B cell (primary cell): Measurements from ENCODE around the gene CIAO2B. TPM values are rescaled to one million over a fixed set of nuclear protein-coding genes. Genes with fewer than 3 reads are reported as not detected.

Experiments used
- ATAC-seq: fragments of 200-7000 bp; cut with Tn5 transposase; one replicate; pipeline ENCODE4 v1.10.0; 2021; ENCODE audit warnings: low read depth, mild to moderate bottlenecking, moderate number of reproducible peaks, moderate library complexity
- CTCF ChIA-PET: fragments of 350-600 bp; sonication (Branson Sonifier 250); formaldehyde crosslinking; loops from one replicate; lab custom pipeline; 2021; ENCODE audit warnings: antibody characterized with exemption, inconsistent platforms; lab: Charles Lee
- POLR2A ChIA-PET: fragments of 350-600 bp; sonication (Branson Sonifier 250); formaldehyde crosslinking; loops from one replicate; lab custom pipeline; 2021; ENCODE audit warnings: antibody characterized with exemption; lab: Charles Lee
- DNase-seq: peaks from one replicate; pipeline ENCODE4 v3.0.0; 2013
- H2AFZ ChIP-seq: 2 replicates; pipeline ENCODE4 v1.6.1; 2012; ENCODE audit warnings: mild to moderate bottlenecking, low read depth, low read length; ENCODE audit not compliant: insufficient read depth, poor library complexity, severe bottlenecking
- H3K27ac ChIP-seq, 2 donors: 1 replicate in 1 of 2; 2 replicates in 1 of 2; pipeline ENCODE4 v1.5.1; 2012 to 2013; ENCODE audit warnings: low read length in 2 of 2, mild to moderate bottlenecking in 2 of 2, moderate library complexity in 1 of 2
- H3K27me3 ChIP-seq, 4 experiments: fragments of 200-600 bp in 1 of 4; sonication (generic) in 1 of 4; replicated peaks in 1 of 4; 1 replicate in 2 of 4; 2 replicates in 2 of 4; pipeline versions ENCODE4 v1.6.1 to v1.7.0; 2013 to 2016; ENCODE audit warnings: low read length in 3 of 4, mild to moderate bottlenecking in 2 of 4, mixed read lengths in 1 of 4, moderate library complexity in 1 of 4; ENCODE audit not compliant: insufficient read depth in 4 of 4, control insufficient read depth in 3 of 4; ENCODE audit errors: control extremely low read depth in 1 of 4
- H3K36me3 ChIP-seq, 2 experiments: replicated peaks in 1 of 2; 1 replicate in 1 of 2; 2 replicates in 1 of 2; pipeline versions ENCODE4 v1.6.1 to v1.7.1; 2013; ENCODE audit warnings: low read length in 1 of 2; ENCODE audit not compliant: insufficient read depth in 2 of 2, control insufficient read depth in 1 of 2; ENCODE audit errors: control extremely low read depth in 1 of 2, extremely low read depth in 1 of 2
- H3K4me1 ChIP-seq, 2 donors: fragments of 200-600 bp in 1 of 2; sonication (generic) in 1 of 2; 1 replicate in 1 of 2; 2 replicates in 1 of 2; pipeline versions ENCODE4 v1.5.1 to v1.6.1; 2013 to 2017; ENCODE audit warnings: low read length in 2 of 2; ENCODE audit not compliant: control insufficient read depth in 2 of 2, insufficient read depth in 2 of 2
- H3K4me2 ChIP-seq: replicated peaks from 2 replicates; pipeline ENCODE3; 2012; ENCODE audit warnings: mild to moderate bottlenecking, low read depth, low read length; ENCODE audit not compliant: poor library complexity, severe bottlenecking
- H3K4me3 ChIP-seq, 5 experiments: fragments of 200-600 bp in 1 of 5; sonication (generic) in 1 of 5; 1 replicate in 3 of 5; 2 replicates in 2 of 5; pipeline versions ENCODE4 v1.5.1 to v1.7.0; 2011 to 2016; ENCODE audit warnings: low read length in 4 of 5, mild to moderate bottlenecking in 4 of 5, low read depth in 2 of 5, control low read depth in 1 of 5, moderate library complexity in 1 of 5; ENCODE audit not compliant: insufficient read depth in 1 of 5; ENCODE audit errors: control extremely low read depth in 1 of 5, extremely low read depth in 1 of 5
- H3K79me2 ChIP-seq: fragments of 200-600 bp; sonication (generic); one replicate; pipeline ENCODE4 v1.6.0; 2016; ENCODE audit warnings: low read length; ENCODE audit not compliant: control insufficient read depth, insufficient read depth
- H3K9ac ChIP-seq: fragments of 200-600 bp; sonication (generic); 2 replicates; pipeline ENCODE4 v1.6.1; 2017; ENCODE audit warnings: mild to moderate bottlenecking, low read length, moderate library complexity
- H3K9me3 ChIP-seq, 3 donors: one replicate each; pipeline versions ENCODE4 v1.6.1 to v1.7.1; 2013; ENCODE audit warnings: low read length in 2 of 3; ENCODE audit not compliant: control insufficient read depth in 2 of 3, insufficient read depth in 1 of 3; ENCODE audit errors: control extremely low read depth in 1 of 3
- H4K20me1 ChIP-seq: 2 replicates; pipeline ENCODE4 v1.6.0; 2012; ENCODE audit warnings: mild to moderate bottlenecking, low read length; ENCODE audit not compliant: insufficient read depth, control insufficient read depth, poor library complexity, severe bottlenecking
- H3K27ac Mint-ChIP-seq: one replicate; pipeline ENCODE4 v1.8.0; 2021; ENCODE audit warnings: mixed read lengths
- H3K27me3 Mint-ChIP-seq: one replicate; pipeline ENCODE4 v1.8.0; 2021; ENCODE audit warnings: mixed read lengths
- H3K4me1 Mint-ChIP-seq: one replicate; pipeline ENCODE4 v1.8.0; 2021; ENCODE audit warnings: mixed read lengths
- H3K4me3 Mint-ChIP-seq: one replicate; pipeline ENCODE4 v1.8.0; 2021; ENCODE audit warnings: mixed read lengths
- H3K9me3 Mint-ChIP-seq: one replicate; pipeline ENCODE4 v1.8.0; 2022; ENCODE audit warnings: mixed read lengths; ENCODE audit not compliant: insufficient read depth
- EZH2 ChIP-seq: IDR thresholded peaks from 2 replicates; pipeline ENCODE4 v1.6.1; 2012; ENCODE audit warnings: borderline replicate concordance, low read depth, mild to moderate bottlenecking, moderate library complexity, low read length; ENCODE audit not compliant: insufficient read depth, poor library complexity, severe bottlenecking
- WGBS: methylation state at CpG from one replicate; pipeline ENCODE4 v1.1.5; 2013; ENCODE audit warnings: missing lambda C conversion rate; ENCODE audit not compliant: insufficient coverage; 5-methylcytosine and 5-hydroxymethylcytosine counted together
- intact Hi-C: fragments of 100-400 bp; cut with micrococcal nuclease; formaldehyde crosslinking; loops from one replicate; pipeline ENCODE4 v1.10.0; 2022
- polyA plus RNA-seq: library from polyadenylated mRNA; depleted of rRNA; stranded (reverse); fragments of >200 nt; gene quantifications from 2 replicates; pipeline ENCODE4 v1.2.3, GENCODE V29; 2012
- total RNA-seq, 2 donors: library from RNA; stranded (reverse); fragments of 120-200 nt in 1 of 2; gene quantifications; 1 replicate in 1 of 2; 2 replicates in 1 of 2; pipeline versions ENCODE4 v1.2.3 to v1.2.4, GENCODE V29; 2013 to 2022
- TF ChIP-seq, protein P1 (sequence below): fragments of 200-600 bp; IDR thresholded peaks from one replicate; pipeline ENCODE4 v1.8.0; 2022; ENCODE audit warnings: antibody characterized with exemption, mild to moderate bottlenecking

CIAO2B gene
- total and polyA plus RNA-seq, 2 donors (not counting 1 experiment from before 2014, with no cell fraction given) = 60.6 to 159 TPM

GRCh38 chr16:66961065-66961744, 27.0 kb upstream of the CIAO2B start, which contains the start of gene CES3:
Gene CES3 (plus strand): TSS chr16:66961266. CDS start chr16:66961308, 42 bp downstream.
- intact Hi-C loops = no loop called here
- Mint-ChIP-seq H3K27me3 (peaks cover 12% of the 10 kb centered on the region), H3K27ac (no peak within 1 kb of the TSS), H3K4me3 (peak within 1 kb of the TSS; percentile 53), H3K4me1 (peaks cover 14% of the 10 kb centered on the region), H3K9me3 (no peaks in the 10 kb centered on the region)
- no peak within 1 kb of the TSS for H3K4me3 ChIP-seq
- no peak within 1 kb of the TSS for H3K9ac ChIP-seq
- peak within 1 kb of the TSS; percentile 20 to 23 for H3K27ac ChIP-seq
- peak within 1 kb of the TSS; percentile 66 for H3K4me2 ChIP-seq
- 75% methylated on average over 11 of the region's 16 CpGs for WGBS
- no peaks in the 10 kb centered on the region for H3K79me2 ChIP-seq
- DNase-seq (peak; percentile 63), ATAC-seq (peak; percentile 60)
- H4K20me1 ChIP-seq = no peaks in the 10 kb centered on the region
- peaks cover 7 to 14% of the 10 kb centered on the region in 2 donors for H3K4me1 ChIP-seq
- peaks cover 0 to 3% (median 0%) of the 10 kb centered on the region in 3 donors for H3K9me3 ChIP-seq
- TF ChIP-seq, protein P1, sequence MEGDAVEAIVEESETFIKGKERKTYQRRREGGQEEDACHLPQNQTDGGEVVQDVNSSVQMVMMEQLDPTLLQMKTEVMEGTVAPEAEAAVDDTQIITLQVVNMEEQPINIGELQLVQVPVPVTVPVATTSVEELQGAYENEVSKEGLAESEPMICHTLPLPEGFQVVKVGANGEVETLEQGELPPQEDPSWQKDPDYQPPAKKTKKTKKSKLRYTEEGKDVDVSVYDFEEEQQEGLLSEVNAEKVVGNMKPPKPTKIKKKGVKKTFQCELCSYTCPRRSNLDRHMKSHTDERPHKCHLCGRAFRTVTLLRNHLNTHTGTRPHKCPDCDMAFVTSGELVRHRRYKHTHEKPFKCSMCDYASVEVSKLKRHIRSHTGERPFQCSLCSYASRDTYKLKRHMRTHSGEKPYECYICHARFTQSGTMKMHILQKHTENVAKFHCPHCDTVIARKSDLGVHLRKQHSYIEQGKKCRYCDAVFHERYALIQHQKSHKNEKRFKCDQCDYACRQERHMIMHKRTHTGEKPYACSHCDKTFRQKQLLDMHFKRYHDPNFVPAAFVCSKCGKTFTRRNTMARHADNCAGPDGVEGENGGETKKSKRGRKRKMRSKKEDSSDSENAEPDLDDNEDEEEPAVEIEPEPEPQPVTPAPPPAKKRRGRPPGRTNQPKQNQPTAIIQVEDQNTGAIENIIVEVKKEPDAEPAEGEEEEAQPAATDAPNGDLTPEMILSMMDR = peak; percentile 69
- no peak for TF ChIP-seq EZH2
- POLR2A ChIA-PET = no interaction called here
- H3K27me3 ChIP-seq = no peaks in the 10 kb centered on the region
- CTCF ChIA-PET = interaction anchor here (1.0 to 1.9 kb wide), 3 partner anchors 10 to 224 kb away, joined by 3 to 8 read pairs (median 5); no protein-coding TSS in a partner anchor
- no peaks in the 10 kb centered on the region for H3K36me3 ChIP-seq
- peak within 1 kb of the TSS; percentile 88 for H2AFZ ChIP-seq

GRCh38 chr16:66960270-66960669, 26.1 kb upstream of the CIAO2B start:
- H3K36me3 ChIP-seq = no peaks in the 10 kb centered on the region
- TF ChIP-seq, protein P1 = no peak
- TF ChIP-seq EZH2 = no peak
- DNase-seq (no peak), ATAC-seq (no peak)
- no peaks in the 10 kb centered on the region for H3K27me3 ChIP-seq
- H3K4me3 Mint-ChIP-seq = no peak overlapping the region
- peaks cover 14% of the 10 kb centered on the region for H3K4me1 Mint-ChIP-seq
- no peak overlapping the region for H3K27ac ChIP-seq
- peaks cover 7 to 14% of the 10 kb centered on the region in 2 donors for H3K4me1 ChIP-seq
- H3K9me3 ChIP-seq = peaks cover 0 to 3% (median 0%) of the 10 kb centered on the region in 3 donors
- no peak overlapping the region for H3K9ac ChIP-seq
- POLR2A ChIA-PET = no interaction called here
- H3K9me3 Mint-ChIP-seq = no peaks in the 10 kb centered on the region
- no peak overlapping the region for H3K4me3 ChIP-seq
- H3K4me2 ChIP-seq = no peak overlapping the region
- no peaks in the 10 kb centered on the region for H4K20me1 ChIP-seq
- H3K27me3 Mint-ChIP-seq = peaks cover 18% of the 10 kb centered on the region
- CTCF ChIA-PET = interaction anchor here (1.0 to 1.3 kb wide), 2 partner anchors 11 to 195 kb away, joined by 4 to 8 read pairs; no protein-coding TSS in a partner anchor
- H3K79me2 ChIP-seq = no peaks in the 10 kb centered on the region
- intact Hi-C loops = no loop called here
- WGBS = 100% methylated on average over 1 of the region's 1 CpG
- H3K27ac Mint-ChIP-seq = no peak overlapping the region
- H2AFZ ChIP-seq = no peak overlapping the region
